Activated naive CD8-positive, alpha-beta T cell treated with anti-CD3 and anti-CD28 coated beads for 36 hours (primary cell): ENCODE measurements around the gene ZAP70. TPM values are rescaled to one million over a fixed set of nuclear protein-coding genes. Genes with fewer than 3 reads are reported as not detected.
A peak's percentile ranks its signal among the peaks of the same experiment; 100 is the strongest.
"Not testable (repeated sequence)": the region's sequence is repeated elsewhere in the genome, so short reads cannot be mapped to it uniquely, and the experiment has no call there.

Experiments used
- DNase-seq: peaks from one replicate; pipeline ENCODE4 v3.0.0; 2021
- H3K27ac Mint-ChIP-seq: one replicate; pipeline ENCODE4 v1.8.0; 2022; ENCODE audit warnings: mild to moderate bottlenecking, moderate library complexity, mixed read lengths
- H3K27me3 Mint-ChIP-seq: one replicate; pipeline ENCODE4 v1.8.0; 2022; ENCODE audit warnings: mild to moderate bottlenecking, mixed read lengths
- H3K36me3 Mint-ChIP-seq: one replicate; pipeline ENCODE4 v1.8.0; 2021; ENCODE audit warnings: mild to moderate bottlenecking, mixed read lengths
- H3K4me1 Mint-ChIP-seq: one replicate; pipeline ENCODE4 v1.8.0; 2021; ENCODE audit warnings: mixed read lengths
- H3K4me3 Mint-ChIP-seq: one replicate; pipeline ENCODE4 v1.8.0; 2022; ENCODE audit warnings: mild to moderate bottlenecking, moderate library complexity, mixed read lengths
- H3K9me3 Mint-ChIP-seq: one replicate; pipeline ENCODE4 v1.8.0; 2022; ENCODE audit warnings: mixed read lengths
- total RNA-seq, 2 experiments: library from RNA; stranded (reverse); gene quantifications; one replicate each; pipeline ENCODE4 v1.2.3, GENCODE V29; 2021

The ZAP70 gene
- total RNA-seq, 2 experiments from 2014 or later: 198 to 204 TPM

DNA sequence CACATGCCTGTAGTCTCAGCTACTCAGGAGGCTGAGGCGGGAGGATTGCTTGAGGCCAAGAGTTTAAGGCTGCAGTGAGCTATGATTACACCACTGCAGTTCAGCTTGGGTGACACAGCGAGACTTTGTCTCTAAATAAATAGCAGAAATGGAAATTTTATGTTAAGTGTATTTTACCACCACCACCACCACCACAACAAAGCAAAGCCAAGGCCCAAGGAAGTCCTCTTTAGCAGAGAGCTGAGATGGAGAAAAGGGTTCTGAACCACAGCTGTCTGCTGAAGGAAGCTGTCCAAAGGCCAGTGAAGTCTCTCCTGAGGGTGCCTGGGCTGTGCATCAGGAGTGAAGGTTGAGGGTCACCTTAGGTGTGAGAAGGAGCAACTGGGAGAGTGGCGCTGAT, 26.1 kb upstream of the ZAP70 start:
- not testable (repeated sequence) for H3K27me3 Mint-ChIP-seq, H3K36me3 Mint-ChIP-seq, H3K27ac Mint-ChIP-seq, H3K9me3 Mint-ChIP-seq, H3K4me3 Mint-ChIP-seq
- DNase-seq: peak; percentile 17
- peaks cover 12% of the 10 kb centered on the region for H3K4me1 Mint-ChIP-seq

DNA sequence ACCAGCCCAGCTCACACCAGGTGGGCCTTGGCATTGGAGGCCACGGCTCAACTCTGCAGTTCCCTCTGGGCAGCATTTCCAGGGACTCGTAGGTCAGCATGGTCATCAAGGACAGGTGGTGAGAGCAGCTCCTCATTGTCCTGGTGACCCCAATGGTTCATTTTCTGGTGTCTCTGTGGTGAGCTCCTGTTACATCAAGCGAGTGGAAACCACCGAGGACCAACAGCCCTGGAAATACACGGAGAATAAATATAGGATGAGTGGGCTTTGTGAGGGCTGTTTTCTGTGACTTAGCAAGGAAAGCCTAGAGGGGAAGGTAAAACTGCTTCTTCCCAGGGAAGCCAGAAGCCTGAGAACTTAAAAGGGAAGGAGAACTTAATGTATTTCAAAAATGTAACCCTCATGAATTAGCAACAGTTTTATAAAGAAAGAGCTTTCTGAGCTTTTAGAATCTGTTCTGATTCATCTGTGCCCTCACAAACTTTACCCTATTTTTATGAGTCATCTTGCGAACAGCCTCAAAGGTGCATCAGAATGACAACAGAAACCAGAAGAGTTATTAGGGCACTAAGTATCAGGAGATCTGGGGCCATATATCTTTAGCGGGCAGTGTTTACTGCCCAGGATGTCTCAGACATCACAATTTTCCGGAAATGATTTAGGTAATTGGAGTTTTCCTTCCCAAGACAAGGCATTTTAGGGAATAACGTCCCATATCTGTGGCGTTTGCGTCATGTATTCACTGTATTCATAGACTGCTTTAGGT, 25.1 kb upstream of the ZAP70 start:
- H3K9me3 Mint-ChIP-seq: no peaks in the 10 kb centered on the region
- H3K4me1 Mint-ChIP-seq: peaks cover 12% of the 10 kb centered on the region
- H3K27me3 Mint-ChIP-seq: no peaks in the 10 kb centered on the region
- no peak for DNase-seq
- H3K36me3 Mint-ChIP-seq: no peaks in the 10 kb centered on the region
- no peak overlapping the region for H3K4me3 Mint-ChIP-seq
- H3K27ac Mint-ChIP-seq: peak overlapping the region; percentile 74

DNA sequence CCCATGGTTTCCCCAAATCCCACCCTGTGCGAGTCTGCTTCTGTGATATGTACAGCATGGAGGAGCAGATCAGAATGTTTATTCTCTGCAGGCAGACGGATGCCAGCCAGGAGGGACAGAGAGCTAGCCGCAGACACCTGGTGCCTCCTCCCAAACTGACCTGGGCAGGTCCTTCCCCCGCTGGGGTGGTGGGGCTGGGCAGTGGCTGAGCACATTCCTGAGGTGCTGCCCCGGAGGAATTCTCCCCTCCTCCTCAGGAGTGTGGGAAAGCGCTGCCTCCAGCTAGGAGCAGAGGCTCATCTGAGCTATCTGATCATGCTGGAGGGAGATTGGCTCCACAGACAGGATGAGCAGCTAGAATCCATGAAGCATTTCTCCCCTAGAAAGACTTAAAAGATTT, 22.2 kb upstream of the ZAP70 start:
- Mint-ChIP-seq H3K9me3 (no peaks in the 10 kb centered on the region), H3K27me3 (no peaks in the 10 kb centered on the region), H3K36me3 (no peaks in the 10 kb centered on the region), H3K4me3 (no peak overlapping the region), H3K4me1 (peaks cover 12% of the 10 kb centered on the region), H3K27ac (no peak overlapping the region)
- no peak for DNase-seq

DNA sequence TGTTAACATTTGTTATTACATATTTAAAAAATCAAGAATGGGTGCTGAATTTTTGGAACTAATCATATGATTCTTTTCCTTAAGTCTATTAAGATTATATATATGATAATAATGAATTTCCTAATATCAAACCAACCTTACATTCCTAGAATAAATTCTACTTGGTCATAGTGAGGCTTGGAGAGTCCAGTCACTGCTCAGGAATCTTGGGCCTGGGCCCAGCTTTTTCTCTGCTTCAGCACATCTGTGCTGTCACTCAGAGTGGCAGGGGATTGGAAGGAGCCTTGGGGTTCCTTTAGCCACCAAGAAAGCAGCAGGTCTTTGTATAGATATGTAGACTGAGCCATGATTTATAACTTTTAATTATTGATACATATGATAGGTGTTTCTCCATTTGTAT, 19.9 kb upstream of the ZAP70 start:
- DNase-seq: no peak
- Mint-ChIP-seq H3K27me3 (no peaks in the 10 kb centered on the region), H3K9me3 (no peaks in the 10 kb centered on the region), H3K36me3 (no peaks in the 10 kb centered on the region), H3K27ac (no peak overlapping the region), H3K4me3 (no peak overlapping the region), H3K4me1 (peaks cover 9% of the 10 kb centered on the region)

DNA sequence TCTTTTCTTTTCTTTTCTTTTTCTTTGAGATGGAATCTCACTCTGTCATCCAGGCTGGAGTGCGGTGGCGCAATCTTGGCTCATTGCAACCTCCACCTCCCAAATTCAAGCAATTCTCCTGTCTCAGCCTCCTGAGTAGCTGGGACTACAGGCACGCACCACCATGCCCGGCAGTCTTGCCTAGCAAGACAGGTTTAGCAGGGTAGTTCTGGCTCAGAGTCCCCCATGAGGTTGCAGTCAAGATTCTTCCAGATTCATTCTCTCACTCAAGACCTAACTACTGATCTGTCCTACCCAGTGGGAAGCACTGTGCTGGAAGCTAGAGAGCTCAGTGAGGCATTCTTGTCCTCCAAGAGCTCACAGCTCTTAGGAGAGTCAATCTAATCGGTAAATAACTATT, 17.6 kb upstream of the ZAP70 start:
- Mint-ChIP-seq H3K27ac (no peak overlapping the region), H3K9me3 (no peaks in the 10 kb centered on the region), H3K27me3 (no peaks in the 10 kb centered on the region), H3K4me1 (peaks cover 11% of the 10 kb centered on the region), H3K36me3 (no peaks in the 10 kb centered on the region), H3K4me3 (no peak overlapping the region)
- no peak for DNase-seq

GRCh38 chr2:97697252-97698235, 15.8 kb upstream of the ZAP70 start:
- no peaks in the 10 kb centered on the region for H3K36me3 Mint-ChIP-seq
- no peaks in the 10 kb centered on the region for H3K9me3 Mint-ChIP-seq

GRCh38 chr2:97698530-97698929, 14.8 kb upstream of the ZAP70 start:
- H3K27ac Mint-ChIP-seq: no peak overlapping the region
- H3K27me3 Mint-ChIP-seq: no peaks in the 10 kb centered on the region
- peaks cover 11% of the 10 kb centered on the region for H3K4me1 Mint-ChIP-seq
- H3K36me3 Mint-ChIP-seq: no peaks in the 10 kb centered on the region
- H3K4me3 Mint-ChIP-seq: no peak overlapping the region
- DNase-seq: no peak
- no peaks in the 10 kb centered on the region for H3K9me3 Mint-ChIP-seq

More at GRCh38 chr2:97697252-97698235, 15.8 kb upstream of the ZAP70 start:
- Mint-ChIP-seq H3K4me1 (peaks cover 11% of the 10 kb centered on the region), H3K4me3 (no peak overlapping the region), H3K27ac (peak overlapping the region; percentile 35), H3K27me3 (no peaks in the 10 kb centered on the region)
- peak; percentile 84 for DNase-seq

- Mint-ChIP-seq H3K27ac (no peak overlapping the region), H3K4me1 (peaks cover 11% of the 10 kb centered on the region), H3K9me3 (no peaks in the 10 kb centered on the region), H3K27me3 (no peaks in the 10 kb centered on the region), H3K36me3 (no peaks in the 10 kb centered on the region), H3K4me3 (no peak overlapping the region)
- DNase-seq: peak; percentile 59
Observed at GRCh38 chr2:97699765-97700444, 13.5 kb upstream of the ZAP70 start.

- Mint-ChIP-seq H3K4me3 (no peak overlapping the region), H3K9me3 (no peaks in the 10 kb centered on the region), H3K4me1 (peaks cover 11% of the 10 kb centered on the region), H3K27me3 (no peaks in the 10 kb centered on the region), H3K36me3 (no peaks in the 10 kb centered on the region), H3K27ac (no peak overlapping the region)
- DNase-seq: no peak
Observed at GRCh38 chr2:97701186-97701585, 12.2 kb upstream of the ZAP70 start.

DNA sequence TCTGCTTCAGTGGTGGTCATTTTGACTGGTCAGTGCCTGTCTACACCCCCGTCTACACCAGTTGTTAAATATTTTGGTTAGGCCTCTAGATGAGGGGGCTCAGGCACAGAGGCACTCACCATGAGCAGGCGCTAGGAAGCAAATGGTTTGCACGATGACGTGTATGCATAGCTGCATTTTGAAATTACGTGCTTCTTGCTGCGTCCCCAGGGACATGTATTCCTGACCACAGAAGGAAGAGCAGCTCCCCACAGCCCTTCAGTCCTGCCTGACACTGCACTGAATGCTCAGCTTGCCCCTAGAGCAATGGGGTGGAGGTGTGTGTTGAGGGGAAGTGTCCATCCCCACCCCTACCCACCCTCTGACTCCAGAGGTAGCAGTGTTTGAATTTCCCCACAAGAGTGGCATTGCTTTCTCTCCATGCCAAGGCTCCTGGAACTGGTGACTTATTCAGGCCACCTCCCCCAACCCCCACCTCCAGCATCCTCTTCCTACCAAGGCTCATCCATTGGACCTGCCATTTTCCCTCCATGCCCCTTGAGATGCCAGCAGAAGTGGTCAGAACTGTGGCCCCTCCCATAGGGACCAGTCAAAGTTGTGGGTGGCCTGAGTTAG, 11.4 kb upstream of the ZAP70 start:
- H3K27ac Mint-ChIP-seq: no peak overlapping the region
- no peak for DNase-seq
- H3K4me1 Mint-ChIP-seq: peaks cover 8% of the 10 kb centered on the region
- H3K4me3 Mint-ChIP-seq: no peak overlapping the region
- no peaks in the 10 kb centered on the region for H3K36me3 Mint-ChIP-seq
- no peaks in the 10 kb centered on the region for H3K9me3 Mint-ChIP-seq
- no peaks in the 10 kb centered on the region for H3K27me3 Mint-ChIP-seq

GRCh38 chr2:97702731-97703470, 10.5 kb upstream of the ZAP70 start:
- Mint-ChIP-seq H3K27ac (no peak overlapping the region), H3K36me3 (no peaks in the 10 kb centered on the region), H3K27me3 (no peaks in the 10 kb centered on the region), H3K4me1 (peaks cover 6% of the 10 kb centered on the region), H3K9me3 (no peaks in the 10 kb centered on the region), H3K4me3 (no peak overlapping the region)
- DNase-seq: no peak

GRCh38 chr2:97703741-97704140, 9.6 kb upstream of the ZAP70 start:
- no peaks in the 10 kb centered on the region for H3K27me3 Mint-ChIP-seq
- H3K27ac Mint-ChIP-seq: no peak overlapping the region
- no peaks in the 10 kb centered on the region for H3K36me3 Mint-ChIP-seq
- H3K9me3 Mint-ChIP-seq: no peaks in the 10 kb centered on the region
- H3K4me3 Mint-ChIP-seq: no peak overlapping the region
- no peak for DNase-seq
- H3K4me1 Mint-ChIP-seq: peaks cover 6% of the 10 kb centered on the region

GRCh38 chr2:97704989-97705388, 8.4 kb upstream of the ZAP70 start:
- Mint-ChIP-seq H3K9me3 (no peaks in the 10 kb centered on the region), H3K27me3 (no peaks in the 10 kb centered on the region), H3K36me3 (peaks cover under 1% of the 10 kb centered on the region), H3K4me3 (no peak overlapping the region), H3K27ac (no peak overlapping the region), H3K4me1 (peaks cover 10% of the 10 kb centered on the region)
- DNase-seq: no peak

- no peaks in the 10 kb centered on the region for H3K9me3 Mint-ChIP-seq
- peaks cover 6% of the 10 kb centered on the region for H3K36me3 Mint-ChIP-seq
- DNase-seq: no peak
- H3K4me3 Mint-ChIP-seq: no peak overlapping the region
- no peaks in the 10 kb centered on the region for H3K27me3 Mint-ChIP-seq
- peaks cover 17% of the 10 kb centered on the region for H3K4me1 Mint-ChIP-seq
- H3K27ac Mint-ChIP-seq: no peak overlapping the region
Observed at GRCh38 chr2:97706112-97706511, 7.3 kb upstream of the ZAP70 start.
